Thyroid gland (tissue), 4 donors: Measurements from ENCODE around the gene TRAFD1.

Experiments used
- POLR2A ChIP-seq, 2 donors: fragments of 450-650 bp; IDR thresholded peaks; one replicate each; pipeline ENCODE4 v1.6.1; 2017; ENCODE audit warnings: antibody characterized with exemption in 2 of 2, mild to moderate bottlenecking in 2 of 2, moderate library complexity in 1 of 2
- TF ChIP-seq, protein P1 (sequence below), 6 experiments: fragments of 200-600 bp in 3 of 6; fragments of 450-650 bp in 3 of 6; sonication (generic) in 3 of 6; IDR thresholded peaks; one replicate each; pipeline ENCODE4 v1.5.1; 2016 to 2019; ENCODE audit warnings: antibody characterized with exemption in 6 of 6, mild to moderate bottlenecking in 2 of 6, inconsistent platforms in 1 of 6, moderate library complexity in 1 of 6

DNA sequence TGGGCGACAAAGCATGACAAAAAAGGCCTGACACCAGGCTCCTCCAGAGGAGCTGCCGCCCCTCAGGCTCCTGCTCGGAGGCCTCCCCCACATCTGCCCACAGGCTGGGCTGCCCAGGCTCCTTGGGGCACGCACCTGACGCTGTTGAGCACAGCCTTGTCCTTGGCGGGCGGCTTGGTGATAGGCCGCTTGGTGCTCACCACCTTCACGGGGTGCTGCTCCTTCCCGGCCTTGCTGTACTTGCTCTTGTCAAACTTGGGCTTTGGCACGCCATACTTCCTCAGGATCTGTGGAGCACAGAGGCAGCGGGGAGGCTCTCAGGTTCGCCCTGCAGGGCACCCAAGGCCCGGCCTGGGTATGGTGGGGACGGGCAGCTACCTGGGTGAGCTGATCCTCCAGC lies 53.4 kb downstream of the TRAFD1 start:
- TF ChIP-seq, protein P1, sequence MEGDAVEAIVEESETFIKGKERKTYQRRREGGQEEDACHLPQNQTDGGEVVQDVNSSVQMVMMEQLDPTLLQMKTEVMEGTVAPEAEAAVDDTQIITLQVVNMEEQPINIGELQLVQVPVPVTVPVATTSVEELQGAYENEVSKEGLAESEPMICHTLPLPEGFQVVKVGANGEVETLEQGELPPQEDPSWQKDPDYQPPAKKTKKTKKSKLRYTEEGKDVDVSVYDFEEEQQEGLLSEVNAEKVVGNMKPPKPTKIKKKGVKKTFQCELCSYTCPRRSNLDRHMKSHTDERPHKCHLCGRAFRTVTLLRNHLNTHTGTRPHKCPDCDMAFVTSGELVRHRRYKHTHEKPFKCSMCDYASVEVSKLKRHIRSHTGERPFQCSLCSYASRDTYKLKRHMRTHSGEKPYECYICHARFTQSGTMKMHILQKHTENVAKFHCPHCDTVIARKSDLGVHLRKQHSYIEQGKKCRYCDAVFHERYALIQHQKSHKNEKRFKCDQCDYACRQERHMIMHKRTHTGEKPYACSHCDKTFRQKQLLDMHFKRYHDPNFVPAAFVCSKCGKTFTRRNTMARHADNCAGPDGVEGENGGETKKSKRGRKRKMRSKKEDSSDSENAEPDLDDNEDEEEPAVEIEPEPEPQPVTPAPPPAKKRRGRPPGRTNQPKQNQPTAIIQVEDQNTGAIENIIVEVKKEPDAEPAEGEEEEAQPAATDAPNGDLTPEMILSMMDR (IDR thresholded peaks at IDR 0.05), result no peak
- TF ChIP-seq POLR2A (IDR thresholded peaks at IDR 0.05), result no peak
